Spleen (tissue), 7 donors: Measurements from ENCODE around the gene KDM1B.

Experiments used
- CTCF ChIP-seq, 11 experiments: fragments of 200-600 bp in 7 of 11; fragments of 450-650 bp in 4 of 11; sonication (generic) in 4 of 11; IDR thresholded peaks in 8 of 11; conservative IDR thresholded peaks in 3 of 11; 1 replicate in 7 of 11; 2 replicates in 4 of 11; pipeline versions ENCODE4 v1.4.0 to v1.8.0; 2016 to 2021; ENCODE audit warnings: antibody characterized with exemption in 11 of 11, inconsistent platforms in 4 of 11, mild to moderate bottlenecking in 1 of 11
- POLR2A ChIP-seq, 3 donors: fragments of 450-650 bp; IDR thresholded peaks; one replicate each; pipeline ENCODE4 v1.5.1; 2017; ENCODE audit warnings: antibody characterized with exemption in 3 of 3, mild to moderate bottlenecking in 1 of 3
- donor health status: DM: no; HTN: no; CAD: no; lungs with moderate emphysema.
- donor health status: DM: no; HTN: no; CAD: no.
- donor health status: DM: no; HTN: no; CAD: no.

- no peak for TF ChIP-seq POLR2A (IDR thresholded peaks at IDR 0.05)
- peak in 2 of 11 experiments; percentile 2 to 3 for TF ChIP-seq CTCF (IDR thresholded peaks at IDR 0.05 in 8 of 11, conservative IDR thresholded peaks at IDR 0.05 in 3 of 11)
Observed at GRCh38 chr6:18264923-18265377, 109.7 kb downstream of the KDM1B start.
